Stimulated activated CD4-positive, alpha-beta T cell treated with anti-CD3 and anti-CD28 coated beads, Interleukin-12 subunit alpha, Interleukin-12 subunit beta, amount 100 ng/mL, for 4 hours (primary cell): ENCODE results near the gene KIRREL3.

ENCODE experiments used
- DNase-seq: peaks from one replicate; pipeline ENCODE4 v3.0.0-alpha.2; 2020

The KIRREL3 gene

GRCh38 chr11:126732981-126733380 is 267.6 kb downstream of the KIRREL3 start:
- no peak for DNase-seq

GRCh38 chr11:126731576-126732142 is 268.9 kb downstream of the KIRREL3 start:
- no peak for DNase-seq

- DNase-seq = no peak
These were observed 273.2 kb downstream of the KIRREL3 start for GRCh38 chr11:126727381-126727780.

GRCh38 chr11:126725521-126725920 is 275.0 kb downstream of the KIRREL3 start:
- no peak for DNase-seq

- no peak for DNase-seq
These were observed 275.5 kb downstream of the KIRREL3 start for GRCh38 chr11:126725043-126725442.

- DNase-seq = no peak
These were observed 276.9 kb downstream of the KIRREL3 start for GRCh38 chr11:126723665-126724045.

- no peak for DNase-seq
These were observed 277.5 kb downstream of the KIRREL3 start for GRCh38 chr11:126722956-126723664.

GRCh38 chr11:126722006-126722736 is 278.4 kb downstream of the KIRREL3 start:
- DNase-seq = no peak

GRCh38 chr11:126720539-126721235 is 279.9 kb downstream of the KIRREL3 start:
- DNase-seq = no peak

GRCh38 chr11:126719740-126720139 is 280.8 kb downstream of the KIRREL3 start:
- no peak for DNase-seq

- DNase-seq = no peak
These were observed 282.3 kb downstream of the KIRREL3 start for GRCh38 chr11:126718276-126718675.

- no peak for DNase-seq
These were observed 284.0 kb downstream of the KIRREL3 start for GRCh38 chr11:126716456-126717083.

GRCh38 chr11:126713806-126714205 is 286.8 kb downstream of the KIRREL3 start:
- no peak for DNase-seq

GRCh38 chr11:126711977-126712625 is 288.5 kb downstream of the KIRREL3 start:
- DNase-seq = no peak

- DNase-seq = no peak
These were observed 289.7 kb downstream of the KIRREL3 start for GRCh38 chr11:126710804-126711399.

GRCh38 chr11:126707498-126707897 is 293.1 kb downstream of the KIRREL3 start:
- DNase-seq = no peak

GRCh38 chr11:126704096-126704495 is 296.5 kb downstream of the KIRREL3 start:
- no peak for DNase-seq

- DNase-seq = no peak
These were observed 296.9 kb downstream of the KIRREL3 start for GRCh38 chr11:126703662-126704061.

- no peak for DNase-seq
These were observed 297.6 kb downstream of the KIRREL3 start for GRCh38 chr11:126702987-126703386.

GRCh38 chr11:126702165-126702720 is 298.3 kb downstream of the KIRREL3 start:
- no peak for DNase-seq

- DNase-seq = no peak
These were observed 299.1 kb downstream of the KIRREL3 start for GRCh38 chr11:126701520-126701897.
